PC-3 (cell line): ENCODE measurements around the gene IRX5.

Experiments used
- EZH2phosphoT487 ChIP-seq: fragments of 300-600 bp; sonication (generic); IDR thresholded peaks from 2 replicates; pipeline ENCODE4 v1.6.1; 2018; ENCODE audit warnings: mild to moderate bottlenecking, antibody characterized with exemption, low read length, borderline replicate concordance
- TF ChIP-seq, protein P1 (sequence below): fragments of 300-600 bp; sonication (generic); conservative IDR thresholded peaks from 2 replicates; pipeline ENCODE4 v1.5.1; 2017; ENCODE audit warnings: antibody characterized with exemption, low read depth, mild to moderate bottlenecking, low read length

DNA sequence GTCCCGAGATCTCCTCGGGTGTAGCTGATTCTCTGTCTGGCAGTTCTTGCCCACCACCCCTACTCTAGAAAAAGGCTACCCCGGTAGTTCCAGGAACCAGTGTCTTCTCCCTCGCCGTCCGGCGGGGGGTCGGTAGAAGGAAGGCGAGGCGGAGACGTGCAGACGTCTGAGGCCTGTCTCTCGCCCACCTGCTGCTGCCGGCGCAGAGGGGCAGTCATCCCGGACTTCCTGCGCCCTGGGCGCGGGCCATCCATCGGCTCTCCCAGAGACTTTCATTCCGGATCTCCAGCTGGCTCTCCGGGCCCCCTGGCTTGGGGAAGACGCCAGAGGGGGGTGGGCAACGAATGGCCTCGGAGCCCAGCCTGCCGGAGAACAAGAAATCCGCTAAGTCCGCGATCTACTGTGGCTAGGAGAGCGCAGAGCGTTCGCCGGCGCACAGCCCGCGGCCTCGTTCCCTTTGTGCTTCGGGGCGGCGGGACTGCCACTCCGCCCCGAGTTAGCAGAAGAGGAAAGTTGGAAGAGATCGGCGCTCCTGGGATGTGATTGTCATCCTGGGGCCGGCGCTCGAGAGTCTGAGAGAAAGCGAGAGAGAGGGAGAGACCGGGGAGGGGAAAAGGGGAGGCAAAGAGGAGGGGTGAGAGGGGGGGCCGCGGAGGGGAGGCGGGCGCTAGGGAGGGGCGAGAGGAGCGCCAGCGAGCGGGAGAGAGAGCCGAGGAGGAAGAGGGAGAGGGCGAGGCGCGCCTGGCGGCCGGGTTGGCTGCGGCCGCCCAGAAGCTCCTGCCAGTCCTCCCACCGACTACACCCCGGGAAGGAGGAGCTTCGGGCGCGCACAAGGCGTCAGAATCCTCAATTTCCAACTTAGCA lies at the start of gene IRX5:
- TF ChIP-seq, protein P1, sequence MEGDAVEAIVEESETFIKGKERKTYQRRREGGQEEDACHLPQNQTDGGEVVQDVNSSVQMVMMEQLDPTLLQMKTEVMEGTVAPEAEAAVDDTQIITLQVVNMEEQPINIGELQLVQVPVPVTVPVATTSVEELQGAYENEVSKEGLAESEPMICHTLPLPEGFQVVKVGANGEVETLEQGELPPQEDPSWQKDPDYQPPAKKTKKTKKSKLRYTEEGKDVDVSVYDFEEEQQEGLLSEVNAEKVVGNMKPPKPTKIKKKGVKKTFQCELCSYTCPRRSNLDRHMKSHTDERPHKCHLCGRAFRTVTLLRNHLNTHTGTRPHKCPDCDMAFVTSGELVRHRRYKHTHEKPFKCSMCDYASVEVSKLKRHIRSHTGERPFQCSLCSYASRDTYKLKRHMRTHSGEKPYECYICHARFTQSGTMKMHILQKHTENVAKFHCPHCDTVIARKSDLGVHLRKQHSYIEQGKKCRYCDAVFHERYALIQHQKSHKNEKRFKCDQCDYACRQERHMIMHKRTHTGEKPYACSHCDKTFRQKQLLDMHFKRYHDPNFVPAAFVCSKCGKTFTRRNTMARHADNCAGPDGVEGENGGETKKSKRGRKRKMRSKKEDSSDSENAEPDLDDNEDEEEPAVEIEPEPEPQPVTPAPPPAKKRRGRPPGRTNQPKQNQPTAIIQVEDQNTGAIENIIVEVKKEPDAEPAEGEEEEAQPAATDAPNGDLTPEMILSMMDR = no peak
- TF ChIP-seq EZH2phosphoT487 = no peak
